Ascending aorta (tissue), 2 donors: ENCODE data around the gene SMPD3. TPM values are rescaled to one million over a fixed set of nuclear protein-coding genes. Genes with fewer than 3 reads are reported as not detected.

ENCODE experiments used
- DNase-seq, 2 donors: peaks; one replicate each; pipeline ENCODE4 v3.0.0-alpha.2; 2019; ENCODE audit warnings: low spot score in 2 of 2
- H3K27ac ChIP-seq, 2 donors: fragments of 200-600 bp; sonication (generic); one replicate each; pipeline ENCODE4 v1.5.1; 2016 to 2017; ENCODE audit warnings: mild to moderate bottlenecking in 1 of 2
- H3K27me3 ChIP-seq: fragments of 200-600 bp; sonication (generic); one replicate; pipeline ENCODE4 v1.5.1; 2017
- H3K36me3 ChIP-seq, 2 donors: fragments of 200-600 bp; sonication (generic); one replicate each; pipeline ENCODE4 v1.5.1; 2016
- H3K4me1 ChIP-seq, 2 donors: fragments of 200-600 bp; sonication (generic); one replicate each; pipeline ENCODE4 v1.5.1; 2016 to 2017; ENCODE audit warnings: mild to moderate bottlenecking in 1 of 2
- H3K4me3 ChIP-seq, 2 donors: fragments of 200-600 bp; sonication (generic); one replicate each; pipeline ENCODE4 v1.5.1; 2016 to 2017; ENCODE audit warnings: mild to moderate bottlenecking in 1 of 2
- H3K9me3 ChIP-seq, 2 donors: fragments of 200-600 bp; sonication (generic); one replicate each; pipeline ENCODE4 v1.5.1; 2016
- intact Hi-C: fragments of 100-400 bp; cut with DNase I; formaldehyde crosslinking; loops from one replicate; pipeline ENCODE4 v1.15.1; 2023
- total RNA-seq: library from RNA; depleted of rRNA; stranded (reverse); fragments of >200 nt; gene quantifications from one replicate; pipeline ENCODE4 v1.1.0, GENCODE V29; 2016
- TF ChIP-seq, protein P1 (sequence below), 3 experiments: fragments of 200-600 bp in 2 of 3; fragments of 450-650 bp in 1 of 3; sonication (generic) in 2 of 3; IDR thresholded peaks; one replicate each; pipeline ENCODE4 v1.5.1; 2016 to 2019; ENCODE audit warnings: antibody characterized with exemption in 3 of 3, mild to moderate bottlenecking in 1 of 3, moderate library complexity in 1 of 3

SMPD3 gene
- total RNA-seq, 1 donor from 2014 or later: not detected

DNA sequence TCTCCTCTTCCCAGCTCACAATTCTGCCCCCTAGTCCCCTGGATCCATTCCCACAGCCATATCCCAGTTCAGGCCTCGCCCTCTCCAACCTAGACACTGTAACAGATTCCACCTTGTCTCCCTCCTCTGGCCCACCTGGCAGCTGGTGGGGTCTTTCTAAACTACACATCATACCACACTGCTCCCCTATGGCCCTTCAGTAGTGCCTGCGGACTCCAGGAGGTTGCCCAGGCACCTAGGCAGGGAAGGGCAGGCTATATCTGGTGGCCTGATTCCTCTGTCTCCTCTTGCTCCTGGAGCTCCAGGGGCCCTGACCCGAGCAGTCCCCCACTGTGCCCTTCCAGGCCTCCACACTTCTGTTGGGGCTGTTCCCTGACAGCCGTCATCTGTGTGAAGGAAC lies 64.5 kb downstream of the SMPD3 start:
- Histone ChIP-seq H3K27ac (no peak overlapping the region), H3K4me1 (no peaks in the 10 kb centered on the region), H3K36me3 (no peaks in the 10 kb centered on the region), H3K9me3 (no peaks in the 10 kb centered on the region), H3K27me3 (no peaks in the 10 kb centered on the region), H3K4me3 (no peak overlapping the region)
- DNase-seq: no peak
- TF ChIP-seq, protein P1, sequence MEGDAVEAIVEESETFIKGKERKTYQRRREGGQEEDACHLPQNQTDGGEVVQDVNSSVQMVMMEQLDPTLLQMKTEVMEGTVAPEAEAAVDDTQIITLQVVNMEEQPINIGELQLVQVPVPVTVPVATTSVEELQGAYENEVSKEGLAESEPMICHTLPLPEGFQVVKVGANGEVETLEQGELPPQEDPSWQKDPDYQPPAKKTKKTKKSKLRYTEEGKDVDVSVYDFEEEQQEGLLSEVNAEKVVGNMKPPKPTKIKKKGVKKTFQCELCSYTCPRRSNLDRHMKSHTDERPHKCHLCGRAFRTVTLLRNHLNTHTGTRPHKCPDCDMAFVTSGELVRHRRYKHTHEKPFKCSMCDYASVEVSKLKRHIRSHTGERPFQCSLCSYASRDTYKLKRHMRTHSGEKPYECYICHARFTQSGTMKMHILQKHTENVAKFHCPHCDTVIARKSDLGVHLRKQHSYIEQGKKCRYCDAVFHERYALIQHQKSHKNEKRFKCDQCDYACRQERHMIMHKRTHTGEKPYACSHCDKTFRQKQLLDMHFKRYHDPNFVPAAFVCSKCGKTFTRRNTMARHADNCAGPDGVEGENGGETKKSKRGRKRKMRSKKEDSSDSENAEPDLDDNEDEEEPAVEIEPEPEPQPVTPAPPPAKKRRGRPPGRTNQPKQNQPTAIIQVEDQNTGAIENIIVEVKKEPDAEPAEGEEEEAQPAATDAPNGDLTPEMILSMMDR (IDR thresholded peaks at IDR 0.05): no peak
- intact Hi-C loops: no loop called here

DNA sequence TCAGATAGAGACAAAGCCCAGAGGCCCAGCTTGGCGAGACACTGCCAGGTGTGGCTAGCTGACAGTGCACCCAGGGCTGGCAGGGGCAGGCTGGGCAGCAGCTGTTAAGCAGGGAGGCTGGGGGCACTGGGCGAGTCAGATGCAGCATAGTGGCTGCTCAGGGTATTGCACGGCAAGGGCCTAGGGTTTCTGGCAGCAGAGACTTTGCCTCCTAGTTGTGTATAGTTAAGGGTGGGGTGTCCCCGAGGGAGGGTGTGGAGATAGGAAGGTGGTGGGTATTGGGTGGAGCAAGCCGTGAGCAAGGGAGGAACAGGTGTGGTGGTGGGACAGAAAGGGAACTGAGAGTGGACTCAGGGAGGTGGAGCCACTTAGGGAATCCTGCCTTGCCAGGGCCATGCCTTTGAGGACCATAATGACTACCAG lies 66.0 kb downstream of the SMPD3 start:
- no peak overlapping the region for H3K27ac ChIP-seq
- H3K27me3 ChIP-seq: no peaks in the 10 kb centered on the region
- no peaks in the 10 kb centered on the region for H3K36me3 ChIP-seq
- H3K4me1 ChIP-seq: no peaks in the 10 kb centered on the region
- intact Hi-C loops: no loop called here
- TF ChIP-seq, protein P1 (IDR thresholded peaks at IDR 0.05): no peak
- no peaks in the 10 kb centered on the region for H3K9me3 ChIP-seq
- no peak overlapping the region for H3K4me3 ChIP-seq
- no peak for DNase-seq

DNA sequence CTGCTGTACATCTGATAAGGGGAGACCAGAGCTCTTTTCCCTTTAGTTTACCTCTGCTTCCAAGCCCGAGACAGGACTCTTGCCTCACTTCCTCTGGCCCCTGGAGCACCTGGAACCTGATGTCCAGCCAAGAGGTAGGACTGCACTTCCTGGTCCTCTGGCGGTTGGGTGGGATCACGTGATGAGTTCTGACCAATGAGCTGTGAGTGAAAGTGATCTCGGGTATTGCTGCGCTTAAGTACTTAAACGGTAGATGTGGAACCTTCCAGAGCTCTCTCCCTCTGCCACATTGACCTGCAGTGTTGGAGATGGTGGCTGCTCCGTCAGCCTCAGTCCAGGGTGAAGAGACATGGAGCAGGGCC lies 67.0 kb downstream of the SMPD3 start:
- no peaks in the 10 kb centered on the region for H3K27me3 ChIP-seq
- no peak for DNase-seq
- intact Hi-C loops: no loop called here
- TF ChIP-seq, protein P1 (IDR thresholded peaks at IDR 0.05): no peak
- no peak overlapping the region for H3K4me3 ChIP-seq
- no peaks in the 10 kb centered on the region for H3K4me1 ChIP-seq
- H3K27ac ChIP-seq: no peak overlapping the region
- no peaks in the 10 kb centered on the region for H3K9me3 ChIP-seq
- no peaks in the 10 kb centered on the region for H3K36me3 ChIP-seq

DNA sequence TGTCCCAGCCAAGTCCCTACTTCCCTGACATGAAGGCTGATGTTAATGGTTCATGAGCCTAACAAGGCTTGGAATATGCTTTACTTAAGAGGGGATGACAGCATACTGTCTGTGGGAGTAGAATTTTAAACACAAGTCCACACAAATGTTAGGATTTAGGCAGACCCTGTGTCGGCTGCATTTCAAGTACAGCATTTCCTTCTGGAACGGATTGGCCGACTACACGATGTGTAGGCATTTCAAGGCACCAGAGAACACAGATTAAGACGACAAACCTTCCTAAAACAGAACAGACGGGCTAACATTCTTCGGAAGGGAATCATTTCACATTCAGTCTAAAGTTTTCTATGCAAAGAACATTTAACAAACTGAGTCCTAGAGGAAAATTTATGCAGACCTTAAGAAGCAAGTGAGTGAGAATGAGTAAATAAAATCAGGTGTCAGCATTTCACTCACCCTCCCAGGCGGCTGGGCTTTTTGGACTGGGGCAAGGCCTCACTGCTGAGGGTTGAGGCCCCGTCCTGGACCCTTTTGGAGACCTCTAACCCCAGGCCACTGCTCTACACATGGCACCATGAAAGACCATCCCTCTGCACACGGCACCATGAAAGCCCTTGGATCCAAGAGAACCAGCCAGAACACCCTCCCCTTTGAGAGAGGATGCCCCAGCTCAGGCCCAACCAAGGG lies 67.5 kb downstream of the SMPD3 start:
- no peaks in the 10 kb centered on the region for H3K27me3 ChIP-seq
- H3K4me3 ChIP-seq: no peak overlapping the region
- no peak for DNase-seq
- intact Hi-C loops: no loop called here
- H3K27ac ChIP-seq: no peak overlapping the region
- TF ChIP-seq, protein P1 (IDR thresholded peaks at IDR 0.05): no peak
- no peaks in the 10 kb centered on the region for H3K4me1 ChIP-seq
- no peaks in the 10 kb centered on the region for H3K9me3 ChIP-seq
- no peaks in the 10 kb centered on the region for H3K36me3 ChIP-seq

DNA sequence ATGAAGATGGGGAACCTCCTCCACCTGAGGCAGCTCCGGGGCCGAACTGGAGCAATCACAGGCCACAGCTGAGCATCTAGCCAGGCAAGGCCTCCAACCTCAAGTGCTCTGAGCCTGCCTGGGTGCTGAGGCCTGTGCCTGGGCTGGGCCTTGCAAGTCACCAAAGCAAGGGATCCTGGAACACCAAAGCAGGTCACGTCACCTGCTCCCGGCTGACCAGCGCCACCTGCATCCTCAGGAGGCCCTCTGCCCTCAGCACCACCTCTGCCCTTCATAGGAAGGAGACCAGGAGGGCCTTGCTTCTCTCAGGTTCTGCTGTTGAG lies 68.0 kb downstream of the SMPD3 start:
- H3K4me3 ChIP-seq: no peak overlapping the region
- no peaks in the 10 kb centered on the region for H3K4me1 ChIP-seq
- no peaks in the 10 kb centered on the region for H3K36me3 ChIP-seq
- TF ChIP-seq, protein P1 (IDR thresholded peaks at IDR 0.05): no peak
- no peak overlapping the region for H3K27ac ChIP-seq
- H3K9me3 ChIP-seq: no peaks in the 10 kb centered on the region
- H3K27me3 ChIP-seq: no peaks in the 10 kb centered on the region
- intact Hi-C loops: no loop called here
- no peak for DNase-seq
